B cell (primary cell): ENCODE results near the gene DAZAP1. TPM values are rescaled to one million over a fixed set of nuclear protein-coding genes. Genes with fewer than 3 reads are reported as not detected.

Experiments used
- ATAC-seq: fragments of 200-7000 bp; cut with Tn5 transposase; one replicate; pipeline ENCODE4 v1.10.0; 2021; ENCODE audit warnings: low read depth, mild to moderate bottlenecking, moderate number of reproducible peaks, moderate library complexity
- CTCF ChIA-PET: fragments of 350-600 bp; sonication (Branson Sonifier 250); formaldehyde crosslinking; loops from one replicate; lab custom pipeline; 2021; ENCODE audit warnings: antibody characterized with exemption, inconsistent platforms; lab: Charles Lee
- POLR2A ChIA-PET: fragments of 350-600 bp; sonication (Branson Sonifier 250); formaldehyde crosslinking; loops from one replicate; lab custom pipeline; 2021; ENCODE audit warnings: antibody characterized with exemption; lab: Charles Lee
- DNase-seq: peaks from one replicate; pipeline ENCODE4 v3.0.0; 2013
- H2AFZ ChIP-seq: 2 replicates; pipeline ENCODE4 v1.6.1; 2012; ENCODE audit warnings: mild to moderate bottlenecking, low read depth, low read length; ENCODE audit not compliant: insufficient read depth, poor library complexity, severe bottlenecking
- H3K27ac ChIP-seq, 2 donors: 1 replicate in 1 of 2; 2 replicates in 1 of 2; pipeline ENCODE4 v1.5.1; 2012 to 2013; ENCODE audit warnings: low read length in 2 of 2, mild to moderate bottlenecking in 2 of 2, moderate library complexity in 1 of 2
- H3K27me3 ChIP-seq, 4 experiments: fragments of 200-600 bp in 1 of 4; sonication (generic) in 1 of 4; replicated peaks in 1 of 4; 1 replicate in 2 of 4; 2 replicates in 2 of 4; pipeline versions ENCODE4 v1.6.1 to v1.7.0; 2013 to 2016; ENCODE audit warnings: low read length in 3 of 4, mild to moderate bottlenecking in 2 of 4, mixed read lengths in 1 of 4, moderate library complexity in 1 of 4; ENCODE audit not compliant: insufficient read depth in 4 of 4, control insufficient read depth in 3 of 4; ENCODE audit errors: control extremely low read depth in 1 of 4
- H3K36me3 ChIP-seq, 2 experiments: replicated peaks in 1 of 2; 1 replicate in 1 of 2; 2 replicates in 1 of 2; pipeline versions ENCODE4 v1.6.1 to v1.7.1; 2013; ENCODE audit warnings: low read length in 1 of 2; ENCODE audit not compliant: insufficient read depth in 2 of 2, control insufficient read depth in 1 of 2; ENCODE audit errors: control extremely low read depth in 1 of 2, extremely low read depth in 1 of 2
- H3K4me1 ChIP-seq, 2 donors: fragments of 200-600 bp in 1 of 2; sonication (generic) in 1 of 2; 1 replicate in 1 of 2; 2 replicates in 1 of 2; pipeline versions ENCODE4 v1.5.1 to v1.6.1; 2013 to 2017; ENCODE audit warnings: low read length in 2 of 2; ENCODE audit not compliant: control insufficient read depth in 2 of 2, insufficient read depth in 2 of 2
- H3K4me2 ChIP-seq: replicated peaks from 2 replicates; pipeline ENCODE3; 2012; ENCODE audit warnings: mild to moderate bottlenecking, low read depth, low read length; ENCODE audit not compliant: poor library complexity, severe bottlenecking
- H3K4me3 ChIP-seq, 5 experiments: fragments of 200-600 bp in 1 of 5; sonication (generic) in 1 of 5; 1 replicate in 3 of 5; 2 replicates in 2 of 5; pipeline versions ENCODE4 v1.5.1 to v1.7.0; 2011 to 2016; ENCODE audit warnings: low read length in 4 of 5, mild to moderate bottlenecking in 4 of 5, low read depth in 2 of 5, control low read depth in 1 of 5, moderate library complexity in 1 of 5; ENCODE audit not compliant: insufficient read depth in 1 of 5; ENCODE audit errors: control extremely low read depth in 1 of 5, extremely low read depth in 1 of 5
- H3K79me2 ChIP-seq: fragments of 200-600 bp; sonication (generic); one replicate; pipeline ENCODE4 v1.6.0; 2016; ENCODE audit warnings: low read length; ENCODE audit not compliant: control insufficient read depth, insufficient read depth
- H3K9ac ChIP-seq: fragments of 200-600 bp; sonication (generic); 2 replicates; pipeline ENCODE4 v1.6.1; 2017; ENCODE audit warnings: mild to moderate bottlenecking, low read length, moderate library complexity
- H3K9me3 ChIP-seq, 3 donors: one replicate each; pipeline versions ENCODE4 v1.6.1 to v1.7.1; 2013; ENCODE audit warnings: low read length in 2 of 3; ENCODE audit not compliant: control insufficient read depth in 2 of 3, insufficient read depth in 1 of 3; ENCODE audit errors: control extremely low read depth in 1 of 3
- H4K20me1 ChIP-seq: 2 replicates; pipeline ENCODE4 v1.6.0; 2012; ENCODE audit warnings: mild to moderate bottlenecking, low read length; ENCODE audit not compliant: insufficient read depth, control insufficient read depth, poor library complexity, severe bottlenecking
- H3K27ac Mint-ChIP-seq: one replicate; pipeline ENCODE4 v1.8.0; 2021; ENCODE audit warnings: mixed read lengths
- H3K27me3 Mint-ChIP-seq: one replicate; pipeline ENCODE4 v1.8.0; 2021; ENCODE audit warnings: mixed read lengths
- H3K4me1 Mint-ChIP-seq: one replicate; pipeline ENCODE4 v1.8.0; 2021; ENCODE audit warnings: mixed read lengths
- H3K4me3 Mint-ChIP-seq: one replicate; pipeline ENCODE4 v1.8.0; 2021; ENCODE audit warnings: mixed read lengths
- H3K9me3 Mint-ChIP-seq: one replicate; pipeline ENCODE4 v1.8.0; 2022; ENCODE audit warnings: mixed read lengths; ENCODE audit not compliant: insufficient read depth
- EZH2 ChIP-seq: IDR thresholded peaks from 2 replicates; pipeline ENCODE4 v1.6.1; 2012; ENCODE audit warnings: borderline replicate concordance, low read depth, mild to moderate bottlenecking, moderate library complexity, low read length; ENCODE audit not compliant: insufficient read depth, poor library complexity, severe bottlenecking
- WGBS: methylation state at CpG from one replicate; pipeline ENCODE4 v1.1.5; 2013; ENCODE audit warnings: missing lambda C conversion rate; ENCODE audit not compliant: insufficient coverage; 5-methylcytosine and 5-hydroxymethylcytosine counted together
- intact Hi-C: fragments of 100-400 bp; cut with micrococcal nuclease; formaldehyde crosslinking; loops from one replicate; pipeline ENCODE4 v1.10.0; 2022
- polyA plus RNA-seq: library from polyadenylated mRNA; depleted of rRNA; stranded (reverse); fragments of >200 nt; gene quantifications from 2 replicates; pipeline ENCODE4 v1.2.3, GENCODE V29; 2012
- total RNA-seq, 2 donors: library from RNA; stranded (reverse); fragments of 120-200 nt in 1 of 2; gene quantifications; 1 replicate in 1 of 2; 2 replicates in 1 of 2; pipeline versions ENCODE4 v1.2.3 to v1.2.4, GENCODE V29; 2013 to 2022
- TF ChIP-seq, protein P1 (sequence below): fragments of 200-600 bp; IDR thresholded peaks from one replicate; pipeline ENCODE4 v1.8.0; 2022; ENCODE audit warnings: antibody characterized with exemption, mild to moderate bottlenecking

Gene DAZAP1
- total and polyA plus RNA-seq, 2 donors (not counting 1 experiment from before 2014, with no cell fraction given) = 54.8 to 125 TPM

DNA sequence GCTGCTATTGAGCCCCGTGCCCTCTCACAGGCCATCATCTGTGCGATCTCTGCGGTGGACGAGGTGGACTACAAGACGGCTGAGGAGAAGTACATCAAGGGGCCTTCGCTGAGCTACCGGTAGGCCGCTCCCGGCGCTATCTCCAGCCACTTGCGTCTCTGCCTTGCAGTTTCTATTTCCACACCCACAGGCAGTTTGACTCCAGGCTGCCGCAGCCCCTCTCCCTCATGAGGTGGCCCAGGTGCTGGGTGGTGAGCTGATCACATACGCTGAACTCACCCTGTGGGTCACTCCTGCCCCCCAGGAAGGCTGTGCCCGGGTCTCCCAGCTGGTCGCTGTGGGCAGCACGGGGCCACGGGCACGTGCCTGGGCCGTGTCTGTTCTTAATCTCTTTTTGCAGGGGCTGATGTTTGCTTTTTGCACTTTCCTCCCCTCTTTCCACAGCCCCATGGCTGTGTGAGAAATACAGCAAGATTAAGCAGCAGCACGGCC is 34.3 kb upstream of the DAZAP1 start:
- Histone ChIP-seq H3K79me2 (no peaks in the 10 kb centered on the region), H3K27ac (no peak overlapping the region), H3K4me2 (no peak overlapping the region), H2AFZ (no peak overlapping the region), H4K20me1 (no peaks in the 10 kb centered on the region), H3K27me3 (no peaks in the 10 kb centered on the region), H3K4me3 (no peak overlapping the region), H3K9me3 (no peaks in the 10 kb centered on the region), H3K36me3 (peaks cover 0 to 27% of the 10 kb centered on the region in 2 experiments), H3K9ac (no peak overlapping the region), H3K4me1 (no peaks in the 10 kb centered on the region)
- ChIA-PET CTCF (interaction anchor here (0.6 to 4.6 kb wide), 7 partner anchors 9 to 128 kb away, joined by 3 to 37 read pairs (median 9); partner anchors contain the start of gene NDUFS7), POLR2A (interaction anchor here (0.7 to 2.0 kb wide), 2 partner anchors 42 to 93 kb away, joined by 4 to 5 read pairs; no protein-coding TSS in a partner anchor)
- no peaks in the 10 kb centered on the region for H3K27me3 Mint-ChIP-seq
- no peaks in the 10 kb centered on the region for H3K9me3 Mint-ChIP-seq
- no peak for ATAC-seq
- WGBS = 100% methylated on average over 20 of the region's 20 CpGs
- no peak overlapping the region for H3K27ac Mint-ChIP-seq
- intact Hi-C loops = loop anchor here (5.0 kb wide), 1 partner anchor 56 kb away; no protein-coding TSS in a partner anchor
- H3K4me3 Mint-ChIP-seq = no peak overlapping the region
- no peaks in the 10 kb centered on the region for H3K4me1 Mint-ChIP-seq
- TF ChIP-seq EZH2 = no peak
- TF ChIP-seq, protein P1, sequence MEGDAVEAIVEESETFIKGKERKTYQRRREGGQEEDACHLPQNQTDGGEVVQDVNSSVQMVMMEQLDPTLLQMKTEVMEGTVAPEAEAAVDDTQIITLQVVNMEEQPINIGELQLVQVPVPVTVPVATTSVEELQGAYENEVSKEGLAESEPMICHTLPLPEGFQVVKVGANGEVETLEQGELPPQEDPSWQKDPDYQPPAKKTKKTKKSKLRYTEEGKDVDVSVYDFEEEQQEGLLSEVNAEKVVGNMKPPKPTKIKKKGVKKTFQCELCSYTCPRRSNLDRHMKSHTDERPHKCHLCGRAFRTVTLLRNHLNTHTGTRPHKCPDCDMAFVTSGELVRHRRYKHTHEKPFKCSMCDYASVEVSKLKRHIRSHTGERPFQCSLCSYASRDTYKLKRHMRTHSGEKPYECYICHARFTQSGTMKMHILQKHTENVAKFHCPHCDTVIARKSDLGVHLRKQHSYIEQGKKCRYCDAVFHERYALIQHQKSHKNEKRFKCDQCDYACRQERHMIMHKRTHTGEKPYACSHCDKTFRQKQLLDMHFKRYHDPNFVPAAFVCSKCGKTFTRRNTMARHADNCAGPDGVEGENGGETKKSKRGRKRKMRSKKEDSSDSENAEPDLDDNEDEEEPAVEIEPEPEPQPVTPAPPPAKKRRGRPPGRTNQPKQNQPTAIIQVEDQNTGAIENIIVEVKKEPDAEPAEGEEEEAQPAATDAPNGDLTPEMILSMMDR = no peak
- no peak for DNase-seq

DNA sequence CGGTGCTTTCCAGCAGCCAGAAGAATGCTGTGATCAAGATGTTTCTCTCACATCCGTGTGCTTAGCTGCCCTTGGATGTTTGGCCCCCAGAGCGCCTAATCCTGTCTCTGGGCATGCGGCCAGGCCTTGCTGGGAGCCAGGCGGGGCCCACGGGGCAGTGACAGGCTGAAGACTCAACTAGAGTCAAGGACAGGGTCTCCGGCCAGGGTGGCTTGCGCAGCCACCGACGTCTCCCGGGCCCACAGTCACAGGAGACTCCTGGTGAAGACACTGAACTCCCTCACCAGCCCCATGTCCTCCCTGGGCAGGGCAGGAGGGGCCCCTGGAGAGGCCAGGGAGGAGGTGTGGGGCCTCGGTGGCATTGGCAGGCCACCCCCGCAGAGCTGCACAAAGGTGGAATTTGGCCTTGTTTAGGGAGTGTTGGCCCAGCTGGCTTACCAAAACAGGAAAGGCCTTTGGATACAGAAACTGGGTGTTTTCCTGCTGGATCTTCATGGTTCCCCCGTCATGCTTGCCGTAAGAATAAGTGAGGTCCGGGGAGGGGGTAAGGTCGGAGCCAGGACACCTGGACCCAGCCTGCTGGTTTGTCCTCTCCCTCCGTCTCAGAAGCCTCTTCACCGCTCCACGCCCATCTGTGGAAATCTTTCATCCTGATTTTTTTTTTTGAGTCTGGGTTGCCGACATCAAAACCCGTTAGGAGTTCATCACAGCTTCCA is 33.7 kb upstream of the DAZAP1 start:
- 98% methylated on average over 21 of the region's 22 CpGs for WGBS
- no peaks in the 10 kb centered on the region for H3K4me1 ChIP-seq
- Mint-ChIP-seq H3K27ac (no peak overlapping the region), H3K4me1 (no peaks in the 10 kb centered on the region), H3K9me3 (no peaks in the 10 kb centered on the region), H3K4me3 (no peak overlapping the region), H3K27me3 (no peaks in the 10 kb centered on the region)
- H3K36me3 ChIP-seq = peaks cover 0 to 27% of the 10 kb centered on the region in 2 experiments
- CTCF ChIA-PET = interaction anchor here (1.2 to 4.6 kb wide), 5 partner anchors 9 to 129 kb away, joined by 3 to 37 read pairs (median 26); partner anchors contain the start of gene NDUFS7
- no peak overlapping the region for H2AFZ ChIP-seq
- no peak for TF ChIP-seq EZH2
- TF ChIP-seq, protein P1 = no peak
- H3K27me3 ChIP-seq = no peaks in the 10 kb centered on the region
- no peaks in the 10 kb centered on the region for H3K9me3 ChIP-seq
- H3K27ac ChIP-seq = no peak overlapping the region
- no peak overlapping the region for H3K9ac ChIP-seq
- H4K20me1 ChIP-seq = no peaks in the 10 kb centered on the region
- DNase-seq (no peak), ATAC-seq (no peak)
- POLR2A ChIA-PET = no interaction called here
- H3K4me3 ChIP-seq = no peak overlapping the region
- H3K4me2 ChIP-seq = no peak overlapping the region
- no peaks in the 10 kb centered on the region for H3K79me2 ChIP-seq
- intact Hi-C loops = loop anchor here (5.0 kb wide), 1 partner anchor 56 kb away; no protein-coding TSS in a partner anchor
